GM18868 (cell line): ENCODE measurements around the gene UNC5B.

ENCODE experiments used
- ATAC-seq: cut with Tn5 transposase; IDR thresholded peaks from one replicate; pipeline ENCODE4 v1.9.1; 2021; ENCODE audit warnings: mild to moderate bottlenecking, moderate library complexity; ENCODE audit not compliant: unreplicated experiment

Gene UNC5B

DNA sequence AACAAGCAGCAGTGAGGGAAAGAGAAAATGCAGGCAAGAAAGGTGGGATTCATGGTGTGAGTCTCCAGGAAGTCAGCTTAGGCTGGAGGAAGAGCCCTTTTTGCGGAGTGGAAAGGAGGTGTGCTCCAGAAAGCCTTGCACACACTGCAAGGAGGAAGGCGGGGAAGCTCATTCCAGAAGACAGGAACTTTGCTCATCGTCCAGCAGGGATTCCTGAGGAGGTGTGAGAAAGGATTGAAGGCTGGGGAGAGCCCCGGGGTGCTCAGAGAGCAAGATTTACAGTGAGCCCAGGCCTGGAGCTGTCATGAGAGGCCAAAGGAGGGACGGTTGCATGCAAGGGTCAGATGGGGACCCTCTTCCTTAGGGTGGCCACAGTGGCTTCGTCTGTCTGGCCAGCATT is 124.3 kb downstream of the UNC5B start:
- ATAC-seq = no peak

GRCh38 chr10:71337219-71337701 is 124.9 kb downstream of the UNC5B start:
- no peak for ATAC-seq

DNA sequence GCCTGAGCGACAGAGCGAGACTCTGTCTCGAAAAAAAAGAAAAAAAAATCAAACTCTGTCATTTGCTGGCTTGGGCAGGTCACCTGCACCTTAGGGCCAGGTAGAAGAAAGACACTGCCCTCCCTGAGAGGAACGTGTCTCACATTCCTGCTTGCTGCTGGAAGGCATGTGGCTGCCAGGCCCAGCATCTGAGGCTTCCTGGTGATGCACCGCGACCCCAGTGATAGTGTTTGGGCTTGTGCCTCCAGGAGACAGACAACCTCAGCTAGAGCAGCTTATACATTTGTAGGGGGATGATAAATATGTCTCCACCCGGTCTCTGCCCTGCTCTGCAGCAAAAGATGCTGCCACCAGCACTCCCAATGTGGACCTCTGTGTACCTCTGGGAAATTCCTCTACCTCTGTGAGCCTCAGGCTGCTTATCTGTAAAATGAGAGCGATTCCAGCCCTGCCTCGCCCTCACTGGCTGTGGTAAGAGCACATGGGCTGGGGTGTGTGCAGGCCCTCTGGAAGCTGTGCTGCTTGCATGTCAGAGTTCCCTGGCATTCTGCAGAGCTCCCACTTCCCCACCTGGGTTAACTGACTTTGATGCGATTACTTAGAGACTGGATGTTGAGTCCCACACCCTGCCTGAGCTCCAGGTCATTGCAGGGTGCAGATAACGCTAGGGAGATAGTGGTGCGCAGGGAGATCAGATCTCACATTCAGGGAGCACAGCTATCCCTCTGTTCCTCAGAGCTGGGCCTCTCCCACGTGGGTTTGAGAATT is 126.5 kb downstream of the UNC5B start:
- no peak for ATAC-seq

GRCh38 chr10:71339796-71340589 is 127.6 kb downstream of the UNC5B start:
- ATAC-seq = no peak

- ATAC-seq = no peak
Observed at GRCh38 chr10:71342573-71343391, 130.4 kb downstream of the UNC5B start.

DNA sequence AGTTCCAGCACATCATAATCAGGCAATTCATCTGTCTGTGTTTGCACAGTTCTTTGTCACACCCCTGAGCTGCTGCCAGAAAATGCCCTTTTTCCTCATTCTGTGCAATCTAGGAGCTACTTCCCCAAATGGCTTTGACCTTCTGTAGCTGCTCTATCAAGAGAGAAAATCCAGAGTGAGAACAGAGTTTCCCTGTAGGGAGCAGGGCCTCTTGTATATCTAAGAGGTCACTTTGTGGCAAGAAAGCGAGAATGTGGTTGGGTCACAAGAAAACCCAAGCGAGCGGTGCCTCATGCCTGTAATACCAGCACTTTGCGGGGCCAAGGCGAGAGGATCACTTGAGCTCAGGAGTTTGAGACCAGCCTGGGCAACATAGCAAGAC is 131.0 kb downstream of the UNC5B start:
- no peak for ATAC-seq

- no peak for ATAC-seq
Observed at GRCh38 chr10:71344154-71344925, 132.0 kb downstream of the UNC5B start.

- no peak for ATAC-seq
Observed at GRCh38 chr10:71344993-71345480, 132.7 kb downstream of the UNC5B start.

- ATAC-seq = no peak
Observed at GRCh38 chr10:71345694-71346093, 133.3 kb downstream of the UNC5B start.

GRCh38 chr10:71346731-71347130 is 134.4 kb downstream of the UNC5B start:
- no peak for ATAC-seq

- ATAC-seq = no peak
Observed at GRCh38 chr10:71347587-71348395, 135.4 kb downstream of the UNC5B start.

DNA sequence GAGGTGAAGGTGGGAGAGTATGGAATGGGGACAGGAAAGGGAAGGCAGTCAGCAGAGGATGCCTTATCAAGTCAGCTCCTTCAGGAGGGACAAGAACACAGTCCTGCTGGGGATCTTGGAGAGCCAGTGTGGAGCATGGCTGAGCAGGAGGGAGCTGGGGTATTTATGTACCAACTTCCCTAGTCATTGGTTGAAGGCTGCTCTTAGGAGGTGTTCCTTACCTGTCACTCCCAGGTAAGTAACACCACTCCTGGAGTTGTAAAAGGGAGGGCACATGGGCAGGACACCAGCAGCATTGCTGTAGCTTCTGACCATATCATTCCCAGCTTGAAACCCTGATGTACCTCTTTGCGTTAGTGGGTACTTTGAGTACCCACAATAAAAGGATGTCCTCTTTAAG is 136.5 kb downstream of the UNC5B start:
- no peak for ATAC-seq

GRCh38 chr10:71349406-71349805 is 137.0 kb downstream of the UNC5B start:
- ATAC-seq = no peak

DNA sequence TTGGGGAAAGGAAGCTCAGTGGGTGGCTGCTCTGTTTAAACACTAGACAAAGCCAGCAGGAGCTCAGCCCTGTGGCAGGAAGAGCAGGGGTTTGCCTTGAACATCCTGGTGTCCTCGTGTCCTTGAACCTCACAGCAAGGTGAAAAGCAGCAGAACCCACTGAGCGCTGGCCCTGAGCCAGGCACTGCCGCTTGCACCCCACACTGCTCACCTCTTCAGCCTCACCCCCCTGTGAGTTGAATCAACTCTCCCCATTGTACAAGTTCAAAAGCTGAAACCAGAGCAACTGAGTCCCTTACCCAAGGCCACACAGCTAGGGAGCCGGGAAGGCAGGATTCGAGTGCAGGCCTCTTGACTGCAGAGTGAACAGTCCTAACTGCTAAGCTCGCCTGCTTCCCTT is 138.7 kb downstream of the UNC5B start:
- no peak for ATAC-seq

DNA sequence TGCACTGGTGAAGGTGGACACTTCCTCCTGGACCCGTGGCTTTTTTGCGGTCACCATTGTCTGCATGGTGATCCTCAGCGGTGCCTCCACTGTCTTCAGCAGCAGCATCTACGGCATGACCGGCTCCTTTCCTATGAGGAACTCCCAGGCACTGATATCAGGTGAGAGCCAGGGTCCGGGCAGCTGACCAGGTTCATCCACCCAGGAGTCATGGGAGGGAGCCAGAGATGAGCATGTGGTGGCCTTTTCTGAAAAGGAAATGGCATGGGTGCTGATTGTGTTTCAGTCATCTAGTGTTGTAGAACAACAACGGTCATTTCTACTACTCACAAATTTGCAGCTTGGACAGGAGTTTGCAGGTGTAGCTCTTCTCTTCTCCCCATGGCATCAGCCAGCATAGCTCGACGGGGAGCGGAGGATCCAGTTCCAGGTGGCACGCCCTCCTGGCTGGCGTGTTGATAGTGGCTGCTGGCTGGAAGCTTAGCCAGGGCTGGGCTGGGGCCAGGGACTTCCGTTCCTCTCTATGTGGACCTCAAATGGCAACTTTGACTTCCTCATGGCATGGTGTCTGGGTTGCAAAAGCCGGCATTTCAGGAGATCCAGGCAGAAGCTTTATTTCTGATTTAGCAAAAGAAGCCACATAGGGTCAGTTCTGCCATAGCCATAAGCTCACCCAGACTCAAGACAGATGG is 139.4 kb downstream of the UNC5B start:
- no peak for ATAC-seq
